ENCODE measurements around the gene GOLGB1.

- TF ChIP-seq CTCF (IDR thresholded peaks at IDR 0.05; ENCODE audit: low read depth, low read length, poor library complexity, severe bottlenecking) = no peak
- no peak for TF ChIP-seq EZH2phosphoT487 (IDR thresholded peaks at IDR 0.05; ENCODE audit: borderline replicate concordance, low read length)
Observed at GRCh38 chr3:121649645-121650044, 99.9 kb downstream of the GOLGB1 start.
